HG02852 (cell line): Measurements from ENCODE around the gene OSGEP.

ENCODE experiments used
- ATAC-seq: cut with Tn5 transposase; IDR thresholded peaks from one replicate; pipeline ENCODE4 v1.9.1; 2021; ENCODE audit warnings: mild to moderate bottlenecking, moderate library complexity; ENCODE audit not compliant: unreplicated experiment

The OSGEP gene

GRCh38 chr14:20434701-20435581 lies 19.7 kb downstream of the OSGEP start:
- ATAC-seq = no peak

- no peak for ATAC-seq
Observed at GRCh38 chr14:20429801-20430669, 24.6 kb downstream of the OSGEP start.

GRCh38 chr14:20428802-20429201 lies 25.8 kb downstream of the OSGEP start:
- ATAC-seq = no peak

GRCh38 chr14:20428010-20428365 lies 26.6 kb downstream of the OSGEP start:
- peak; percentile 46 for ATAC-seq

GRCh38 chr14:20427231-20428009 lies 27.2 kb downstream of the OSGEP start:
- peak; percentile 76 for ATAC-seq

- no peak for ATAC-seq
Observed at GRCh38 chr14:20424851-20425250, 29.8 kb downstream of the OSGEP start.

- ATAC-seq = no peak
Observed at GRCh38 chr14:20422886-20423285, 31.7 kb downstream of the OSGEP start.

- no peak for ATAC-seq
Observed at GRCh38 chr14:20421267-20421666, 33.3 kb downstream of the OSGEP start.

GRCh38 chr14:20419419-20419818 lies 35.2 kb downstream of the OSGEP start:
- no peak for ATAC-seq

GRCh38 chr14:20418501-20418909 lies 36.1 kb downstream of the OSGEP start:
- no peak for ATAC-seq

GRCh38 chr14:20417250-20418186 lies 37.1 kb downstream of the OSGEP start:
- ATAC-seq = no peak

- no peak for ATAC-seq
Observed at GRCh38 chr14:20416223-20416622, 38.4 kb downstream of the OSGEP start.

- peak; percentile 36 for ATAC-seq
Observed at GRCh38 chr14:20415782-20416206, 38.8 kb downstream of the OSGEP start.

GRCh38 chr14:20413744-20414082 lies 40.9 kb downstream of the OSGEP start:
- peak; percentile 52 for ATAC-seq

- peak; percentile 75 for ATAC-seq
Observed at GRCh38 chr14:20412876-20413743, 41.5 kb downstream of the OSGEP start, which contains the start of gene TEP1. TSS of gene TEP1 (minus strand) at chr14:20413501. CDS start at chr14:20408439, 5,062 bp downstream.

GRCh38 chr14:20412411-20412810 lies 42.2 kb downstream of the OSGEP start:
- ATAC-seq = peak; percentile 45

GRCh38 chr14:20409226-20409625 lies 45.4 kb downstream of the OSGEP start:
- no peak for ATAC-seq

- ATAC-seq = no peak
Observed at GRCh38 chr14:20403521-20403920, 51.1 kb downstream of the OSGEP start.
